ENCODE data around the gene BCAS3. TPM values are rescaled to one million over a fixed set of nuclear protein-coding genes. Genes with fewer than 3 reads are reported as not detected.

Gene BCAS3
- total RNA-seq, 2 experiments from 2014 or later: 7.2 to 7.5 TPM

- Mint-ChIP-seq H3K4me1 (ENCODE audit: low read depth) (peaks cover 43% of the 10 kb centered on the region), H3K9me3 (no peaks in the 10 kb centered on the region), H3K4me3 (no peak overlapping the region), H3K36me3 (ENCODE audit: low read depth) (no peaks in the 10 kb centered on the region), H3K27me3 (ENCODE audit: low read depth) (peaks cover 66% of the 10 kb centered on the region), H3K27ac (no peak overlapping the region)
- DNase-seq: no peak
- CTCF ChIA-PET: no interaction called here
- intact Hi-C loops (cut with micrococcal nuclease): no loop called here
These were observed 724.5 kb downstream of the BCAS3 start for GRCh38 chr17:61402073-61402541.

GRCh38 chr17:61402978-61403800 lies 725.5 kb downstream of the BCAS3 start:
- Mint-ChIP-seq H3K27ac (no peak overlapping the region), H3K4me1 (ENCODE audit: low read depth) (peaks cover 37% of the 10 kb centered on the region), H3K4me3 (peak overlapping the region; percentile 50), H3K36me3 (ENCODE audit: low read depth) (no peaks in the 10 kb centered on the region), H3K9me3 (no peaks in the 10 kb centered on the region), H3K27me3 (ENCODE audit: low read depth) (peaks cover 67% of the 10 kb centered on the region)
- intact Hi-C loops (cut with micrococcal nuclease): no loop called here
- peak; percentile 43 for DNase-seq
- CTCF ChIA-PET: interaction anchor here (1.7 kb wide), 1 partner anchor 9 kb away, joined by 5 read pairs; no protein-coding TSS in a partner anchor

GRCh38 chr17:61403801-61404662 lies 726.4 kb downstream of the BCAS3 start:
- CTCF ChIA-PET: interaction anchor here (0.6 to 1.7 kb wide), 2 partner anchors 8 to 690 kb away, joined by 3 to 5 read pairs; no protein-coding TSS in a partner anchor
- Mint-ChIP-seq H3K9me3 (no peaks in the 10 kb centered on the region), H3K4me3 (peak overlapping the region; percentile 24), H3K27ac (no peak overlapping the region), H3K36me3 (ENCODE audit: low read depth) (no peaks in the 10 kb centered on the region), H3K27me3 (ENCODE audit: low read depth) (peaks cover 67% of the 10 kb centered on the region), H3K4me1 (ENCODE audit: low read depth) (peaks cover 38% of the 10 kb centered on the region)
- intact Hi-C loops (cut with micrococcal nuclease): no loop called here
- no peak for DNase-seq

GRCh38 chr17:61404663-61404912 lies 726.9 kb downstream of the BCAS3 start:
- H3K4me1 Mint-ChIP-seq (ENCODE audit: low read depth): peaks cover 38% of the 10 kb centered on the region
- CTCF ChIA-PET: no interaction called here
- peaks cover 67% of the 10 kb centered on the region for H3K27me3 Mint-ChIP-seq (ENCODE audit: low read depth)
- H3K4me3 Mint-ChIP-seq: no peak overlapping the region
- intact Hi-C loops (cut with micrococcal nuclease): no loop called here
- no peak for DNase-seq
- no peaks in the 10 kb centered on the region for H3K9me3 Mint-ChIP-seq
- no peaks in the 10 kb centered on the region for H3K36me3 Mint-ChIP-seq (ENCODE audit: low read depth)
- H3K27ac Mint-ChIP-seq: no peak overlapping the region

- peaks cover 71% of the 10 kb centered on the region for H3K27me3 Mint-ChIP-seq (ENCODE audit: low read depth)
- H3K4me3 Mint-ChIP-seq: no peak overlapping the region
- H3K27ac Mint-ChIP-seq: no peak overlapping the region
- no peak for DNase-seq
- peaks cover 42% of the 10 kb centered on the region for H3K4me1 Mint-ChIP-seq (ENCODE audit: low read depth)
- no peaks in the 10 kb centered on the region for H3K36me3 Mint-ChIP-seq (ENCODE audit: low read depth)
- intact Hi-C loops (cut with micrococcal nuclease): no loop called here
- CTCF ChIA-PET: no interaction called here
- H3K9me3 Mint-ChIP-seq: no peaks in the 10 kb centered on the region
These were observed 727.4 kb downstream of the BCAS3 start for GRCh38 chr17:61404913-61405685.

GRCh38 chr17:61405686-61406536 lies 728.3 kb downstream of the BCAS3 start:
- no peaks in the 10 kb centered on the region for H3K9me3 Mint-ChIP-seq
- intact Hi-C loops (cut with micrococcal nuclease): no loop called here
- DNase-seq: no peak
- no peak overlapping the region for H3K27ac Mint-ChIP-seq
- CTCF ChIA-PET: no interaction called here
- no peaks in the 10 kb centered on the region for H3K36me3 Mint-ChIP-seq (ENCODE audit: low read depth)
- H3K27me3 Mint-ChIP-seq (ENCODE audit: low read depth): peaks cover 74% of the 10 kb centered on the region
- H3K4me3 Mint-ChIP-seq: no peak overlapping the region
- H3K4me1 Mint-ChIP-seq (ENCODE audit: low read depth): peaks cover 48% of the 10 kb centered on the region

GRCh38 chr17:61406537-61406845 lies 728.8 kb downstream of the BCAS3 start:
- CTCF ChIA-PET: no interaction called here
- Mint-ChIP-seq H3K4me3 (no peak overlapping the region), H3K27ac (no peak overlapping the region), H3K27me3 (ENCODE audit: low read depth) (peaks cover 71% of the 10 kb centered on the region), H3K9me3 (no peaks in the 10 kb centered on the region), H3K4me1 (ENCODE audit: low read depth) (peaks cover 43% of the 10 kb centered on the region), H3K36me3 (ENCODE audit: low read depth) (no peaks in the 10 kb centered on the region)
- intact Hi-C loops (cut with micrococcal nuclease): no loop called here
- DNase-seq: no peak

GRCh38 chr17:61406971-61407911 lies 729.6 kb downstream of the BCAS3 start:
- H3K27me3 Mint-ChIP-seq (ENCODE audit: low read depth): peaks cover 68% of the 10 kb centered on the region
- CTCF ChIA-PET: interaction anchor here (1.2 kb wide), 1 partner anchor 13 kb away, joined by 3 read pairs; no protein-coding TSS in a partner anchor
- H3K4me3 Mint-ChIP-seq: no peak overlapping the region
- no peak overlapping the region for H3K27ac Mint-ChIP-seq
- H3K9me3 Mint-ChIP-seq: no peaks in the 10 kb centered on the region
- H3K36me3 Mint-ChIP-seq (ENCODE audit: low read depth): no peaks in the 10 kb centered on the region
- DNase-seq: no peak
- intact Hi-C loops (cut with micrococcal nuclease): no loop called here
- peaks cover 40% of the 10 kb centered on the region for H3K4me1 Mint-ChIP-seq (ENCODE audit: low read depth)

- intact Hi-C loops (cut with micrococcal nuclease): loop anchor here (1.0 kb wide), 1 partner anchor 688 kb away; no protein-coding TSS in a partner anchor
- H3K4me1 Mint-ChIP-seq (ENCODE audit: low read depth): peaks cover 32% of the 10 kb centered on the region
- H3K27me3 Mint-ChIP-seq (ENCODE audit: low read depth): peaks cover 59% of the 10 kb centered on the region
- no peaks in the 10 kb centered on the region for H3K36me3 Mint-ChIP-seq (ENCODE audit: low read depth)
- CTCF ChIA-PET: interaction anchor here (0.6 to 1.2 kb wide), 4 partner anchors 11 to 50 kb away, joined by 3 to 6 read pairs (median 3); no protein-coding TSS in a partner anchor
- H3K27ac Mint-ChIP-seq: no peak overlapping the region
- no peaks in the 10 kb centered on the region for H3K9me3 Mint-ChIP-seq
- no peak for DNase-seq
- H3K4me3 Mint-ChIP-seq: peak overlapping the region; percentile 61
These were observed 730.7 kb downstream of the BCAS3 start for GRCh38 chr17:61408151-61409041.

Measured in activated naive CD4-positive, alpha-beta T cell treated with anti-CD3 and anti-CD28 coated beads for 36 hours (primary cell).